CD4-positive, alpha-beta T cell treated with Interleukin-10 for 1 hour (primary cell): ENCODE results near the gene EIF4A3.

Source experiments
- DNase-seq: peaks from one replicate; pipeline ENCODE4 v3.0.0-alpha.2; 2020

EIF4A3 gene

GRCh38 chr17:80132906-80133625 lies 13.9 kb downstream of the EIF4A3 start:
- no peak for DNase-seq

- DNase-seq, result no peak
These were observed 15.9 kb downstream of the EIF4A3 start for GRCh38 chr17:80130992-80131391.

GRCh38 chr17:80129006-80129565 lies 17.8 kb downstream of the EIF4A3 start:
- DNase-seq, result no peak

GRCh38 chr17:80126449-80126715 lies 20.5 kb downstream of the EIF4A3 start:
- no peak for DNase-seq

- DNase-seq, result no peak
These were observed 21.1 kb downstream of the EIF4A3 start for GRCh38 chr17:80125656-80126448.

GRCh38 chr17:80124351-80124981 lies 22.5 kb downstream of the EIF4A3 start:
- no peak for DNase-seq

DNA sequence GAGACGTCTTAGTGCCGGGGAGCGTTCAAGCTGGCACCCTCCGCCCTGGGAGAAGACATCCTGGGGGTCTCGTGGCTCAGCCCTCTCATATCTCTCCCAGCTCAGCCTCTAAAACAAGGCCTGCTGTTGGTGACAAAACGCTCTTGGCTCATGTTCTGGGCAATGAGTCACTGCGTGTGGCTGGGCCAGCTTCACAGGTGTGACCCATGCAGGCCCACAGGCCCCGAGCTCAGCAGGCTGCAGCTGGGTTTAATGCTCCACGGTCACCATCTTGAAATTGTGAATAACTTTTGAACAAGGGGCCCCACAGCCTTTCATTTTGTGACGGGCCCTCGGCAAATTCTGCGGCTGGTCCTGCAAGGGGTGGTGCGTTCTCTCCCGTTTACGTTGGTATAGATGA lies 23.1 kb downstream of the EIF4A3 start:
- DNase-seq, result no peak

DNA sequence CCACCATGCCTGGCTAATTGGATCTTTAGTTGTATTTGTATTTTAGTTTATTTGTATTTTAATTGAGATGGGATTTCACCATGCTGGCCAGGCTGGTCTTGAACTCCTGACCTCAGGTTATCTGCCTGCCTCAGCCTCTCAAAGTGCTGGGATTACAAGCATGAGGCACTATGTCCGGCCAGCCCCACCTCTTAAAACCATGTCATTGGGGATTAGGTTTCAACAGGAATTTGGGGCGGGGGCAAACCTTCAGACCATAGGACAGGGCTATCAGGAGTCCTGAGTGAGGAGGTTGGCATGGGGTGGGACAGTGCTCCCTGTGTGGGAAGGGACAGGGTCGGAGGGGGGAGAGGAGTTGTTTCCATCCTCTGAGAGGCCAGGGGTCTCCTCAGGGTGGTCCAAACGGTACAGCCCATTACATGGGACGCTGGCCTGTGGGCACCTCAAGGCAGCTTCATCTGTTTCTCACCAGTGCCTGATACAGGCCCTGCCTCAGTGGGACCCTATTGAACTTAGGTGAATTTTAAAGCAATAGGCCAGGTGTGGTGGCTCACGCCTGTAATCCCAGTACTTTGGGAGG lies 23.9 kb downstream of the EIF4A3 start:
- DNase-seq, result no peak

DNA sequence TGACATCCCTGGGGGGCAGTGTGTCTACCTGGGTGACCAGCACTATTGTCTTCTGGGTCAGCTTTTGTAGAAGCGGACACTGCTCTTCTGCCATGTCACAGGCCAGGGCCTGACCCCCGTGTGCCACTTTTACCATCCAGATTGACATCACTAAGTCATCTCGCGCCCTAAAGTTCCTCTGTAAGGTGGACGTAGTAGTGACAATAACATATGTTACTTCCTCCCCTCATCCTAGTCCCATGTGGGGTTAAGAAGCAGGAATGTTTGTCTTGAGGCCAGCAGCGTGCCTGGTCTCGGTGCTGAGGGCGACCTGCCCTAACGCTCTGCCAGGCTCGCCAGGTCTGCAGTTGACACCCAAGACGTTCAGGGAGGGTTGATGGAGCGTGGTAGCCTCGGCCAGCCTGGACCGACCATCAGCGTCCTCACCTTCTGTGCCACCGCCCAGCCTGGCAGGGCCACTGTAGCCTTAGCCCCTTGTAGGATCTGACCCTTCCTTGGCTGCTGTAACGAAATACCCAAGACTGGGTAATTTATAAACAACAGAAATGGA lies 24.8 kb downstream of the EIF4A3 start:
- no peak for DNase-seq

- DNase-seq, result no peak
These were observed 27.1 kb downstream of the EIF4A3 start for GRCh38 chr17:80119839-80120238.

- DNase-seq, result no peak
These were observed 27.6 kb downstream of the EIF4A3 start for GRCh38 chr17:80119271-80119791.

DNA sequence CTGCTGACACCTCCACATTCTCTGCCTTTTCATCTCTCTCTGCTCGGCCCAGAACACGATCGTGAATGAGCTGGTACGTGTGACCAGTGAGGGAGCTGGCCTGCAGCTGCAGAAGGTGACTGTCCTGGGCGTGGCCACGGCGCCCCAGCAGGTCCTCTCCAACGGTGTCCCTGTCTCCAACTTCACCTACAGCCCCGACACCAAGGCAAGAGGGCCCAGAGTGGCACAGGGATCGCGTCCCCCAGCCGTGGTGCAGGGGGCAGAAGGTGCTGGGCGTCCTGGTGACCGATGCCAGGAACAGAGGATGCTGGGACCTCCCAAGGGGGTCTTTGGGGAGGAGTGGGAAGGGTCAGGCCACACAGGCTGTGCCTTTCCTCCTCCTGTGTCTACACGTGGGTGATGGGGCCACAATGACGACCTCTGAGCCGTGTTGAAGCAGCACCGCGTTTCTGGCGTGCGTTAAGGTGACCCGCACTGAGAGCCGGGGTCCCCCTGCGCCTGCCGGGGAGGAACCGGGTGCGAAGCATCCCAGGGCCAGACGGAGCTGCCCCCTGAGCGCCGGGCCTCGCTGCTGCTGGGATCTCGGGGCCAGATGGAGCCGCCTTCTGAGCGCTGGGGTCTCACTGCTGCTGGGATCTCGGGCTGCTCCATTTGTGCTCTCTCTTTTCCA lies 28.2 kb downstream of the EIF4A3 start:
- no peak for DNase-seq

DNA sequence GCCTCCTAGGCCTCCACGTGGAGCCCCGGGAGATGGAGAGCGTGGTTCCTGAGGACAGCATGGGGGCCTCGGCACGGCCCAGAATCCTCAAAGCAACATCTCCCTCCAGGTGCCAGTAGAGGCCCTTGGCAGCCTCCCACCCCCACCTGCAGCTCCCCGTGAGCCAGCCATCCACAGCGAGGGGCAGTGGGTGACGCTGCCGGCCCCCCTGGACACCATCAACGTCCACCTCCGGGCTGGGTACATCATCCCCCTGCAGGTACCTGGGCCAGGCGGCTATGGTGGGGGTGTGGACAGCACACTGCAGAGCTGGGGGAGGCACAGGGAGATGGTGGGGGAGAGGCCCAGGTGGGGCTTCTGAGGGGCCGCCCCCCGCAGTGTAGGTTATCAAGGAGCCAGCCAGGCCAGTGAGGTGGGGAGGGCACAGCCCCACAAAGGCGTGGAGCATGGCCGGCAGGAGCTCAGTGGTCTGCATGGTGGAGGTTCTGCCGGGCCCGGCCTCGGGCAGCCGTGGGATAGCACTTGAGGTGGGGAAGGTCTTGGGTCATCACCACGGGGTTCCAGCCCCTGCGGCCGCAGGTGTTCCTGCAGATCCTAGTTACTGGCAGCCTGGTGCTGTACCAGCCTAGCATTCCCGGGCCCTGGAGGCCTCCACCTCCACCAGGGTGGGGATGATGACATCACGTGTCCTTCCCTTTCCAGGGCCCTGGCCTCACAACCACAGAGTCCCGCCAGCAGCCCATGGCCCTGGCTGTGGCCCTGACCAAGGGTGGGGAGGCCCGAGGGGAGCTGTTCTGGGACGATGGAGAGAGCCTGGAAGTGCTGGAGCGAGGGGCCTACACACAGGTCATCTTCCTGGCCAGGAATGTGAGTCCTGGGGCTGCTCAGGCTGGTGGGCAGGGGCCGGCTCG lies 29.2 kb downstream of the EIF4A3 start:
- DNase-seq, result no peak

GRCh38 chr17:80116921-80117380 lies 30.0 kb downstream of the EIF4A3 start:
- DNase-seq, result no peak

- DNase-seq, result no peak
These were observed 30.5 kb downstream of the EIF4A3 start for GRCh38 chr17:80116276-80116920.

DNA sequence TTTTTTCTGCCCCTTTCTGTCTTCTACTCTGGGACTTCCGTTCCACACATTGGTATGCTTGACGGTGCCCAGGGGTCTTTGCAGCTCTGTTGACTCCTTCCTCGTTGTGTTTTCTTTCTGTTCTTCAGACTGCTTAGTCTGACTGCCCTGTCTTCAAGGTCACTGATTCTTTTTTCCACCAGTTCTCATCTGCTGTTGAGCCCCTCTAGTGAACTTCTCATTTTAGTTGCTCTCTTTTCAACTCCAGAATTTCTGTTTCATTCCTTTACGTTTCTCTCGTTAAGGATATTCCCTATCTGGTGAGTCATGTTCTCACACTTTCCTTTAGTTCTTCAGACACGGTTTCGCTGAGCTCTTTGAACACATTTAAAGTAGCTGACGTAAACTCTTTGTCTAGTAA lies 31.8 kb downstream of the EIF4A3 start:
- no peak for DNase-seq

DNA sequence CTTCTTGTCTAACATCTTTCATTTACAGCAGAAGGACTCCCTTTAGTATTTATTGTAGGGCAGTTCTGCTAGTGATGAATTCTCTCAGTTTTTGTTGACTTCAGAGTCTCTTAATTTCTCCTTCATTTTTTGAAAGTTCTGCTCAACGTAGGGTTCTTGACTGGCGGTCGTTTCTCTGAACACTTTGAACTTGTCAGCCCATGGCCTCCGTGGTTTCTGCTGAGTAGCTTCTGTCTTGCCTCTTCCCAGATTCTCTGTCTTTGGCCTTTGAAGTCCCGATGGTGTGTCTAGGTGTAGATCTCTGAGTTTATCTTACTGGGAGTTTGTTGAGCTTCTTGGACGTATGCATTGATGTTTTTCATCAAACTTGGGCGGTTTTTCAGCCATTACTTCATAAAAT lies 32.2 kb downstream of the EIF4A3 start:
- no peak for DNase-seq

- no peak for DNase-seq
These were observed 33.9 kb downstream of the EIF4A3 start for GRCh38 chr17:80113033-80113484.

- DNase-seq, result no peak
These were observed 34.4 kb downstream of the EIF4A3 start for GRCh38 chr17:80112471-80113032.
